GM10266 (cell line): ENCODE measurements around the gene RAP1GAP2.

Experiments
- DNase-seq: peaks from one replicate; pipeline ENCODE4 v3.0.0; 2012; ENCODE audit errors: extremely low spot score
- CTCF ChIP-seq: IDR thresholded peaks from 2 replicates; pipeline ENCODE4 v1.5.1; 2012; ENCODE audit warnings: mild to moderate bottlenecking, low read depth; ENCODE audit not compliant: control insufficient read depth, insufficient read depth; ENCODE audit errors: missing control alignments

Gene RAP1GAP2

DNA sequence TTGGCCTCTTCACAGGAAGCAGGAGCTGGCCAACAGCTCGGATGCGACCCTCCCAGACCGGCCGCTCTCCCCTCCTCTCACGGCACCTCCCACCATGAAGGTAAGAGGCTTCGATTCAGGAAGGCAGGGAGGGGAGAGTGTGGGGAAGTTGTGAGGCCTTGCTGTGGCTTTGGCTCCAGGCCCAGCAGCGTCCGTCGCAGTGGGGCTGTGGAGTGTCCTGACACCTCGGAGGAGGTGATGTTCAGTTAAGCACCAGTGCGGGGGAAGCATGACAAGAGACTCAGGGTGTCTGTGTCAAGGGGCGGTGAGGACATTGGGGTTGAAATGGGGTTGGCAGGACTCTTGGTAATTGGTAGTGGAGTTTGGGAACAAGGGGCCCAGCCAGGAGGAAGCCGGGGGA is 109.0 kb downstream of the RAP1GAP2 start:
- DNase-seq = no peak
- TF ChIP-seq CTCF = no peak

DNA sequence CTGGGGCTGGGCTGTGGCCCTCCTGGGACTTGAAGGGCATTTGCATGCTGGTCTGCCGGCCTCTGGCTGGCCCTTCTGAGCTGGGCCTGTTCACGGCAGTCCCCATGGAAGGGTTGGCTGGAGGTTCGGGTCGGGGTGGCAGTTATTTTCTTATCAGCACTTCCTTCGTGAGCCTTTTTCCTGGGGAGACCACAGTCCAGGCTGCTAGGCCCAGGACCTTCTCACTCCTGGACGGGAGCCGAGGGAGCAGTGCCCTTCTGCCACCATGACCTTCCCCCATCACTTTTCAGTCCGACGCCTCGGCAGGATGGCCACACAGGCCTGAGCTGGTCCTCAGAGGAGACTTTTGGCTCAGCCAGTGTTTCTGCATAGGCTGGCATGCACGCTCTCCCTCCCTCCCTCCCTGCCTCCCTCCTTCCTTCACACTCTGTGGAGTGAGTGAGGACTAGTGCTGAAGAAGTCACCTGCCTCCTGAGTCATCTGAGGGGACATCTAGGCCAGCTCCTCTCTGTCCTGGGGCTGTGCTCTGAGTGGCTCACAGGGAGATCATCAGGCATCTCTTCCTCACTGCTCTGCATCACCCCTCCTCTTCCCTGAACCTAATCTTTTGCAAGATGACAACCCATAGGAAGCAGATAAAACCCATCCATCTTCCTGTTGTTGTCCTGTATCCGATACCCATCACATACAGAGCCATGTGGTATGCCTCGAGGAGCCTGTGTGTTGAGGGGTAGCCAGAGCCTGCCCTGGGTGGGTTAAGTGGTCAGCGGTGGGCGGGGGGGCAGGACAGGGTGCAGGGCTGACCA is 109.7 kb downstream of the RAP1GAP2 start:
- no peak for DNase-seq
- TF ChIP-seq CTCF = no peak

DNA sequence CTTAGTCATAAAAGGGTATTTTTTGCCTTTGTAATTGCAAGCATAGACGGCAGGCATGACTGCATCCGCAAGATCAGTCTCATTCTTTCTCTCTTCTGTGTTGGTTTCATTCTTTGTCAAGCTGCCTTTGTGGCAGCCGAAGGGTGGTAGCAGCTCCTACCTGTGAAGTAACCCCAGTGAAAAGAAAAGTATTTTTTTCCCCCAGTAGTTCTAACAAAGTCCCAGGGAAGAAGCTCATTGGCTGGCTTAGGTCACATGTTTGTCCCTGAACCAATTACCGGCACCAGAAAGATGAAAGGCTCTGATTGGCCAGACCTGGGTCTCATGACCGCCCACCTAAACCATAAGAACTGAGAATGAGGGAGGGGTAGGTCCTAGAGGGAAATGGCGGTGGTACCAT is 110.7 kb downstream of the RAP1GAP2 start:
- no peak for DNase-seq
- no peak for TF ChIP-seq CTCF

- no peak for TF ChIP-seq CTCF
- DNase-seq = no peak
Measured at GRCh38 chr17:2909175-2909845, 113.1 kb downstream of the RAP1GAP2 start.

DNA sequence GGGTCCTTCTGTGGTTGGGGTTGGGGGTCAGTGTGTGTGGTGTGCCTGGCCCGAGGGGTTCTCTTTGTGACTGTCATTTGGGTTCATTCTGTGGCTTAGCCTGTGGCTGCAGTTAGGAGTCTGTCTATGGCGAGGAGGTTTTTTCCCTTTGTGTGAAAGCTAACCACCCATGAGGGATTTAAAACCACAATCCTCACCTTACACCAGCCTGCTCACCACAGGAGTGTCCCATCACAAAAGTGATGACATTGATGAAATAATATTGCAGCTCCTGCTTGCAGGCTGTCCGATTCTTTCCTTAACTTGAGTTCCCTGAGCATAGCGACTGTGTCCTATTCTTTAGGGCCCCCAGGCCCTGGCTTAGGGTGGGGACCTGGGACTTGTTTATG is 113.6 kb downstream of the RAP1GAP2 start:
- TF ChIP-seq CTCF = no peak
- no peak for DNase-seq

- no peak for DNase-seq
- TF ChIP-seq CTCF = no peak
Measured at GRCh38 chr17:2911035-2911754, 115.0 kb downstream of the RAP1GAP2 start.

DNA sequence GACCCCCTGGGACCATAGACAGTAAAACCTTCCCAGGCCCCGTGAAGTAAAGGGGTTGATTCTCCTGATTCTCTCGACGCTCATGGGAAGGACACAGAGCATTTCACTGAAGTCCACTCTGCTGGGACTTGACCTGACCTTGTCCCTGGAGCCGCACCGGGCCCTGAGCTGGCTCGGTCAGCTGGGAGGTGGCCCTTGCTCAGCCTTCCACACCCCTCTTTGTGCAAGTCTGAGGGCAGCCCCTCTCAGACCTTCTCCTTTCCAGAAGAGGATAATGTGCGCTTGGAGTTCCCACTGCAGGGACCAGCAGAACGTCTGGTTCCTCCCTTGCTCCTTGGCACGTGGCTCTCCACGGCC is 115.5 kb downstream of the RAP1GAP2 start:
- no peak for TF ChIP-seq CTCF
- DNase-seq = no peak
